Stomach (tissue), 4 donors: ENCODE results near the gene FOXP2.

ENCODE experiments used
- EP300 ChIP-seq: sonication (generic); formaldehyde crosslinking; IDR thresholded peaks from one replicate; pipeline ENCODE4 v1.6.1; 2017; ENCODE audit warnings: antibody characterized with exemption
- POLR2A ChIP-seq, 4 donors: fragments of 450-650 bp; IDR thresholded peaks; one replicate each; pipeline ENCODE4 v1.6.1; 2016; ENCODE audit warnings: antibody characterized with exemption in 4 of 4, control low read depth in 2 of 4, mild to moderate bottlenecking in 1 of 4, moderate library complexity in 1 of 4
- POLR2AphosphoS5 ChIP-seq, 3 donors: sonication (generic); formaldehyde crosslinking; IDR thresholded peaks; one replicate each; pipeline ENCODE4 v1.6.1; 2016; ENCODE audit warnings: antibody characterized with exemption in 3 of 3
- TF ChIP-seq, protein P1 (sequence below), 7 experiments: fragments of 450-650 bp in 4 of 7; fragments of 200-600 bp in 3 of 7; sonication (generic) in 3 of 7; IDR thresholded peaks; one replicate each; pipeline ENCODE4 v1.5.1; 2016 to 2019; ENCODE audit warnings: antibody characterized with exemption in 7 of 7, control low read depth in 2 of 7, mild to moderate bottlenecking in 1 of 7

DNA sequence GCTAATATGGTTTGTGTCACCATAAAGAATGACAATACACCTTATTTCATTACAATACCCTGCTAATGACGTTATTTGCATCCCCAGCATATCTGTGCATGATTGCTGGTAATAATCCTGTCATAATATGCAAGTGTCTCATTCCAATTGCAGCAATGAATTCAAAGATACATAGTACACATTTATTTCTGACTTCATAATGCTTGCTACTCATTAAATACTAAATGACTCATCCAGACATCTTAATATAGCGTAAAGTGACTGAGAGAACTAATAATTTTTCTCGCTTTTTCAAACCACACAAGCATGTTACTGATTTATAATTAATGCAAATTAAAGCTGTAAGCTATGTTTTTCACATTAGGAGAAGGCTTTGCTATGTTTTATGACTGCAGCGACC lies 272.6 kb downstream of the FOXP2 start:
- TF ChIP-seq, protein P1, sequence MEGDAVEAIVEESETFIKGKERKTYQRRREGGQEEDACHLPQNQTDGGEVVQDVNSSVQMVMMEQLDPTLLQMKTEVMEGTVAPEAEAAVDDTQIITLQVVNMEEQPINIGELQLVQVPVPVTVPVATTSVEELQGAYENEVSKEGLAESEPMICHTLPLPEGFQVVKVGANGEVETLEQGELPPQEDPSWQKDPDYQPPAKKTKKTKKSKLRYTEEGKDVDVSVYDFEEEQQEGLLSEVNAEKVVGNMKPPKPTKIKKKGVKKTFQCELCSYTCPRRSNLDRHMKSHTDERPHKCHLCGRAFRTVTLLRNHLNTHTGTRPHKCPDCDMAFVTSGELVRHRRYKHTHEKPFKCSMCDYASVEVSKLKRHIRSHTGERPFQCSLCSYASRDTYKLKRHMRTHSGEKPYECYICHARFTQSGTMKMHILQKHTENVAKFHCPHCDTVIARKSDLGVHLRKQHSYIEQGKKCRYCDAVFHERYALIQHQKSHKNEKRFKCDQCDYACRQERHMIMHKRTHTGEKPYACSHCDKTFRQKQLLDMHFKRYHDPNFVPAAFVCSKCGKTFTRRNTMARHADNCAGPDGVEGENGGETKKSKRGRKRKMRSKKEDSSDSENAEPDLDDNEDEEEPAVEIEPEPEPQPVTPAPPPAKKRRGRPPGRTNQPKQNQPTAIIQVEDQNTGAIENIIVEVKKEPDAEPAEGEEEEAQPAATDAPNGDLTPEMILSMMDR (IDR thresholded peaks at IDR 0.05), result no peak
- no peak for TF ChIP-seq POLR2A (IDR thresholded peaks at IDR 0.05)
- TF ChIP-seq EP300, result no peak
- TF ChIP-seq POLR2AphosphoS5 (IDR thresholded peaks at IDR 0.05), result no peak
